Measurements from ENCODE around the gene BDP1. TPM values are rescaled to one million over a fixed set of nuclear protein-coding genes. Genes with fewer than 3 reads are reported as not detected.
"Not testable (repeated sequence)": the region's sequence is repeated elsewhere in the genome, so short reads cannot be mapped to it uniquely, and the experiment has no call there.

BDP1 gene
- total and polyA plus RNA-seq, 2 experiments from 2014 or later: 16.1 to 32.7 TPM

- H3K36me3 ChIP-seq (replicated peaks; ENCODE audit: insufficient read depth, low read depth); H3K4me2 ChIP-seq; H2AFZ ChIP-seq; H3K79me2 ChIP-seq; H3K4me1 ChIP-seq (ENCODE audit: insufficient read depth); H3K27ac ChIP-seq; H4K20me1 ChIP-seq (ENCODE audit: insufficient read depth, poor library complexity, severe bottlenecking); H3K9me3 ChIP-seq (ENCODE audit: low read depth); H3K9me2 ChIP-seq (replicated peaks; ENCODE audit: insufficient read depth); H3K4me3 ChIP-seq: not testable (repeated sequence)
- WGBS (ENCODE audit: low lambda C conversion rate, missing lambda C conversion rate): under 1% methylated on average over 5 of the region's 6 CpGs
- peak; percentile 52 for TF ChIP-seq CTCF (IDR thresholded peaks at IDR 0.05; ENCODE audit: poor library complexity)
- DNase-seq (ENCODE audit: low spot score): peak; percentile 64
- peaks cover 13% of the 10 kb centered on the region for H3K27me3 ChIP-seq
These were observed 8.1 kb upstream of the BDP1 start for GRCh38 chr5:71447218-71447808.

DNA sequence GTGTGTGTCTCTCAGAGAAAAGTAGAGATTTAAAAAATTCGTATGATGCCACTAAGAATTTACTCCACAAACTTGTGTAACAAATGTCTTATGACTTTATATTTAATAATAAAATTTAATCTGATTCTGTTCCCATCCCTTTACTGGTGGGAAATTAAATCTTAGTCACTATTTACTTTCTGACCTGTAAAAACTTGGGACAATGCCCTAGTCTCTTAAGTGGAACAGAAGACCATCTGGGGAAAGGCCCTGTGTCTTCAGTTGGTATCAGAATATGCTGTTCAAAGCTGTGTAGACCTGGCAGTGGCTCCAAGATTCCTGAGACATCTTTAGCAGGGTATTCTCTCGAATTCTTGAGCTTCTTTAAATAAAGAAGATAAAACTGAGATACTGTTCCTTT is 2.6 kb upstream of the BDP1 start:
- Histone ChIP-seq H3K27me3 (peaks cover 6% of the 10 kb centered on the region), H4K20me1 (ENCODE audit: insufficient read depth, poor library complexity, severe bottlenecking) (peaks cover 15% of the 10 kb centered on the region), H3K9me3 (ENCODE audit: low read depth) (no peaks in the 10 kb centered on the region), H3K79me2 (peaks cover 17% of the 10 kb centered on the region), H3K4me3 (no peak overlapping the region), H3K4me1 (ENCODE audit: insufficient read depth) (peaks cover 13% of the 10 kb centered on the region), H3K4me2 (no peak overlapping the region), H2AFZ (no peak overlapping the region), H3K36me3 (replicated peaks; ENCODE audit: insufficient read depth, low read depth) (no peaks in the 10 kb centered on the region), H3K27ac (no peak overlapping the region), H3K9me2 (replicated peaks; ENCODE audit: insufficient read depth) (no peaks in the 10 kb centered on the region)
- TF ChIP-seq EZH2phosphoT487 (IDR thresholded peaks at IDR 0.05; ENCODE audit: low read depth, severe bottlenecking, unreplicated experiment) (no peak), EZH2 (IDR thresholded peaks at IDR 0.05; ENCODE audit: borderline replicate concordance) (no peak), CTCF (IDR thresholded peaks at IDR 0.05; ENCODE audit: poor library complexity) (no peak)
- WGBS (ENCODE audit: low lambda C conversion rate, missing lambda C conversion rate): 40% methylated on average over 2 of the region's 2 CpGs
- DNase-seq (ENCODE audit: low spot score): no peak

GRCh38 chr5:71454913-71455312 is 538 bp upstream of the BDP1 start:
- TF ChIP-seq EZH2phosphoT487 (IDR thresholded peaks at IDR 0.05; ENCODE audit: low read depth, severe bottlenecking, unreplicated experiment) (no peak), CTCF (IDR thresholded peaks at IDR 0.05; ENCODE audit: poor library complexity) (no peak), EZH2 (IDR thresholded peaks at IDR 0.05; ENCODE audit: borderline replicate concordance) (no peak)
- no peak for DNase-seq (ENCODE audit: low spot score)
- Histone ChIP-seq H3K27me3 (peaks cover 6% of the 10 kb centered on the region), H2AFZ (peak overlapping the region; percentile 97), H3K9me3 (ENCODE audit: low read depth) (no peaks in the 10 kb centered on the region), H3K79me2 (peaks cover 37% of the 10 kb centered on the region), H3K36me3 (replicated peaks; ENCODE audit: insufficient read depth, low read depth) (no peaks in the 10 kb centered on the region), H3K27ac (peak overlapping the region; percentile 95), H3K9me2 (replicated peaks; ENCODE audit: insufficient read depth) (no peaks in the 10 kb centered on the region), H3K4me3 (no peak overlapping the region), H3K4me2 (peak overlapping the region; percentile 84), H4K20me1 (ENCODE audit: insufficient read depth, poor library complexity, severe bottlenecking) (peaks cover 18% of the 10 kb centered on the region), H3K4me1 (ENCODE audit: insufficient read depth) (peaks cover 14% of the 10 kb centered on the region)
- 77% methylated on average over 19 of the region's 19 CpGs for WGBS (ENCODE audit: low lambda C conversion rate, missing lambda C conversion rate)

DNA sequence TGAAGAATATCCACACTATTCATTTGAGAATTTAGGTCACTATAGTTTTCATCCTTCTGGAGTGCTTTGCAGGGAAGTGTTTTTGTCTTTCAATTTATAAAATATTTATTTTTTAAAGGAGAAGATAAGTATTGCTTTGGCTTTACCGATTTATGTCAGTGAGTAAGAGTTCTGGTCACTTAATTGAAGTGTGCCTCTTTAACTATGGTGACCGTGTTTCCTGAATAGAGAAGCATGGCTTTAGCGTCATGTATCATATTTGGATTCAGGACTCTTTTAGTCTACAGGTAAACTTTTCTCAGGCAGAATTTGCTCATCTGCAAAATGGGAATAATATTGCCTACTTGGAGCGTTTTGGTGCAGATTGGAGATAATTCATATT is 902 bp downstream of the BDP1 start:
- WGBS (ENCODE audit: low lambda C conversion rate, missing lambda C conversion rate): 4% methylated on average over 4 of the region's 4 CpGs
- no peaks in the 10 kb centered on the region for H3K9me2 ChIP-seq (replicated peaks; ENCODE audit: insufficient read depth)
- H3K4me1 ChIP-seq (ENCODE audit: insufficient read depth): peaks cover 14% of the 10 kb centered on the region
- no peak for TF ChIP-seq EZH2phosphoT487 (IDR thresholded peaks at IDR 0.05; ENCODE audit: low read depth, severe bottlenecking, unreplicated experiment)
- no peak for TF ChIP-seq CTCF (IDR thresholded peaks at IDR 0.05; ENCODE audit: poor library complexity)
- no peak for TF ChIP-seq EZH2 (IDR thresholded peaks at IDR 0.05; ENCODE audit: borderline replicate concordance)
- peak overlapping the region; percentile 81 for H3K4me2 ChIP-seq
- peaks cover 18% of the 10 kb centered on the region for H4K20me1 ChIP-seq (ENCODE audit: insufficient read depth, poor library complexity, severe bottlenecking)
- no peak for DNase-seq (ENCODE audit: low spot score)
- H3K36me3 ChIP-seq (replicated peaks; ENCODE audit: insufficient read depth, low read depth): no peaks in the 10 kb centered on the region
- peak overlapping the region; percentile 95 for H3K27ac ChIP-seq
- H3K79me2 ChIP-seq: peaks cover 41% of the 10 kb centered on the region
- no peaks in the 10 kb centered on the region for H3K9me3 ChIP-seq (ENCODE audit: low read depth)
- no peaks in the 10 kb centered on the region for H3K27me3 ChIP-seq
- H2AFZ ChIP-seq: peak overlapping the region; percentile 80
- peak overlapping the region; percentile 59 for H3K4me3 ChIP-seq
